Spleen (tissue), 7 donors: Measurements from ENCODE around the gene CORIN.

ENCODE experiments used
- POLR2A ChIP-seq, 3 donors: fragments of 450-650 bp; IDR thresholded peaks; one replicate each; pipeline ENCODE4 v1.5.1; 2017; ENCODE audit warnings: antibody characterized with exemption in 3 of 3, mild to moderate bottlenecking in 1 of 3
- POLR2AphosphoS5 ChIP-seq, 3 donors: sonication (generic); formaldehyde crosslinking; IDR thresholded peaks; one replicate each; pipeline ENCODE4 v1.5.1; 2017; ENCODE audit warnings: antibody characterized with exemption in 3 of 3
- TF ChIP-seq, protein P1 (sequence below), 11 experiments: fragments of 200-600 bp in 7 of 11; fragments of 450-650 bp in 4 of 11; sonication (generic) in 4 of 11; IDR thresholded peaks in 8 of 11; conservative IDR thresholded peaks in 3 of 11; 1 replicate in 7 of 11; 2 replicates in 4 of 11; pipeline versions ENCODE4 v1.4.0 to v1.8.0; 2016 to 2021; ENCODE audit warnings: antibody characterized with exemption in 11 of 11, inconsistent platforms in 4 of 11, mild to moderate bottlenecking in 1 of 11
- donor health status: DM: no; HTN: no; CAD: no; lungs with moderate emphysema.
- donor health status: DM: no; HTN: no; CAD: no.
- donor health status: DM: no; HTN: no; CAD: no.

- TF ChIP-seq, protein P1, sequence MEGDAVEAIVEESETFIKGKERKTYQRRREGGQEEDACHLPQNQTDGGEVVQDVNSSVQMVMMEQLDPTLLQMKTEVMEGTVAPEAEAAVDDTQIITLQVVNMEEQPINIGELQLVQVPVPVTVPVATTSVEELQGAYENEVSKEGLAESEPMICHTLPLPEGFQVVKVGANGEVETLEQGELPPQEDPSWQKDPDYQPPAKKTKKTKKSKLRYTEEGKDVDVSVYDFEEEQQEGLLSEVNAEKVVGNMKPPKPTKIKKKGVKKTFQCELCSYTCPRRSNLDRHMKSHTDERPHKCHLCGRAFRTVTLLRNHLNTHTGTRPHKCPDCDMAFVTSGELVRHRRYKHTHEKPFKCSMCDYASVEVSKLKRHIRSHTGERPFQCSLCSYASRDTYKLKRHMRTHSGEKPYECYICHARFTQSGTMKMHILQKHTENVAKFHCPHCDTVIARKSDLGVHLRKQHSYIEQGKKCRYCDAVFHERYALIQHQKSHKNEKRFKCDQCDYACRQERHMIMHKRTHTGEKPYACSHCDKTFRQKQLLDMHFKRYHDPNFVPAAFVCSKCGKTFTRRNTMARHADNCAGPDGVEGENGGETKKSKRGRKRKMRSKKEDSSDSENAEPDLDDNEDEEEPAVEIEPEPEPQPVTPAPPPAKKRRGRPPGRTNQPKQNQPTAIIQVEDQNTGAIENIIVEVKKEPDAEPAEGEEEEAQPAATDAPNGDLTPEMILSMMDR (IDR thresholded peaks at IDR 0.05 in 8 of 11, conservative IDR thresholded peaks at IDR 0.05 in 3 of 11), result no peak
- TF ChIP-seq POLR2A (IDR thresholded peaks at IDR 0.05) (no peak), POLR2AphosphoS5 (IDR thresholded peaks at IDR 0.05) (no peak)
Observed at GRCh38 chr4:47566969-47567368, 270.9 kb downstream of the CORIN start.
